Fibroblast of mammary gland (primary cell): Measurements from ENCODE around the gene PIH1D2.

Experiments
- DNase-seq: peaks from one replicate; pipeline ENCODE4 v3.0.0-alpha.2; 2010; ENCODE audit warnings: low read depth
- H3K4me3 ChIP-seq: 2 replicates; pipeline ENCODE4 v1.5.1; 2011; ENCODE audit warnings: low read depth, mild to moderate bottlenecking, low read length, moderate library complexity; ENCODE audit not compliant: control insufficient read depth
- CTCF ChIP-seq: conservative IDR thresholded peaks from 2 replicates; pipeline ENCODE4 v1.5.1; 2011; ENCODE audit warnings: low read depth, low read length, inconsistent platforms; ENCODE audit not compliant: control insufficient read depth, insufficient read depth

Gene PIH1D2

GRCh38 chr11:112073941-112074811, at the start of gene PIH1D2, which contains the start of gene NKAPD1:
PIH1D2 (minus strand) TSS chr11:112074017; CDS start chr11:112073174, 843 bp downstream.
NKAPD1 (plus strand) TSS chr11:112074299; CDS start chr11:112075575, 1,276 bp downstream.
- DNase-seq: peak; percentile 88
- peak within 1 kb of the TSS; percentile 82 for H3K4me3 ChIP-seq
- peak; percentile 1 for TF ChIP-seq CTCF

- no peak for TF ChIP-seq CTCF
- DNase-seq: no peak
- no peak overlapping the region for H3K4me3 ChIP-seq
Measured at GRCh38 chr11:112123129-112123528, 49.3 kb upstream of the PIH1D2 start.

- TF ChIP-seq CTCF: no peak
Measured at GRCh38 chr11:112121981-112122615, 48.3 kb upstream of the PIH1D2 start.

GRCh38 chr11:112118176-112118575, 44.4 kb upstream of the PIH1D2 start:
- H3K4me3 ChIP-seq: no peak overlapping the region
- DNase-seq: no peak
- no peak for TF ChIP-seq CTCF

More at GRCh38 chr11:112121981-112122615, 48.3 kb upstream of the PIH1D2 start:
- H3K4me3 ChIP-seq: no peak overlapping the region
- no peak for DNase-seq

GRCh38 chr11:112115386-112115785, 41.6 kb upstream of the PIH1D2 start:
- H3K4me3 ChIP-seq: no peak overlapping the region
- no peak for TF ChIP-seq CTCF
- no peak for DNase-seq

- TF ChIP-seq CTCF: no peak
- DNase-seq: no peak
- H3K4me3 ChIP-seq: no peak overlapping the region
Measured at GRCh38 chr11:112114460-112114859, 40.6 kb upstream of the PIH1D2 start.
